ENCODE measurements around the gene KIRREL3. TPM values are rescaled to one million over a fixed set of nuclear protein-coding genes. Genes with fewer than 3 reads are reported as not detected.

The KIRREL3 gene
- total RNA-seq, 3 donors from 2014 or later = 0.32 to 0.33 TPM; not detected in 1

DNA sequence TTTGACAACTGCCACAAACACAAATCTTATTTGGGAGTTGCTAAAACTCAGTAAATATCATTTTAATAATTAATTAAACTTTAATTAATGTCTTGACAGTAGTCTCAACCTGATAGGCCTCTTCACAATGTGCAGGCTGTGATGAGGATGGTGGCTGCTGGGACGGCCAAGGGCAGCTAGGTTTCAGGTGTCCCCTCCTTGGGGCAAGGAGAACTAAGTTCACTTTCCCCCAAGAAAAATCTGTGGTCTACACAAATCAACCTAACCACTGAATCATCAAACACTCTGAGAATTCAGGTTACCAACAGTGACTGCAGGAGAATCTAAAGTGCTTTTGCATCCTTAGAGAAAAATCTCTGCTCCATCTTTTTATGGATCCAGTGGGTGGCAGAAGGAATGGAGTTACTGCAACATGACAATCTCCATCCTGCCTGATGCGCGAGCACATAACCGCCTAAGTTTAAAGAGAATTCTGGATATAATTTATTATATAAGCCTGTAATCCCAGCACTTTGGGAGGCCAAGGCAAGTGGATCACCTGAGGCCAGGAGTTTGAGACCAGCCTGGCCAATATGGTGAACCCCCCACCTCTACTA lies 289.7 kb downstream of the KIRREL3 start:
- H3K36me3 ChIP-seq = no peaks in the 10 kb centered on the region
- H3K4me3 ChIP-seq = no peak overlapping the region
- no peaks in the 10 kb centered on the region for H3K9me3 ChIP-seq
- peaks cover 0 to 9% of the 10 kb centered on the region in 2 donors for H3K27me3 ChIP-seq
- no peak overlapping the region for H3K27ac ChIP-seq
- DNase-seq (ENCODE audit: low spot score in 2 of 2) = no peak
- intact Hi-C loops (cut with DNase I; ENCODE audit: low total_unique reads) = no loop called here
- H3K4me1 ChIP-seq = no peaks in the 10 kb centered on the region
- TF ChIP-seq POLR2AphosphoS5 (IDR thresholded peaks at IDR 0.05) (no peak), CTCF (IDR thresholded peaks at IDR 0.05) (no peak), POLR2A (IDR thresholded peaks at IDR 0.05) (no peak)

- intact Hi-C loops (cut with DNase I; ENCODE audit: low total_unique reads) = no loop called here
Measured at GRCh38 chr11:126707498-126707897, 293.1 kb downstream of the KIRREL3 start.

DNA sequence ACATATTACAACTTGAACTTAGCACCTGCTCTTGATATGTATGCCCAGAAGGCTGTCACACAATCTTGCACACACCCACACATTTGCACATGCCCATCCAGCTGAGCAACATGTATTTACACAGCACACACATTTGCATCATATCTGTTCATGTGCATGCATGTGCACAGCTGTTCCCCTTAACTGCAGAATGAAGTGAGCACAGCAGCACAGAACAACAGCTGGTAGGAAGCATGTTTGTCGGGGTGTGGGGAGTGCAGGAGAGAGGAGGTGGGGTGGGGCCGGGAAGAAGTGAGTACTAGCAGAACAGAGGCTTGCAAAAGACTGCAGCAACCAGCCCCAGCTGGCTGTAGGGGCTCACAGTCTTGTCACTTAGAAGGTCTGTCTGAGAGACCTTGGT lies 296.5 kb downstream of the KIRREL3 start:
- Histone ChIP-seq H3K27ac (no peak overlapping the region), H3K36me3 (no peaks in the 10 kb centered on the region), H3K9me3 (no peaks in the 10 kb centered on the region), H3K4me1 (no peaks in the 10 kb centered on the region), H3K4me3 (no peak overlapping the region), H3K27me3 (no peaks in the 10 kb centered on the region)
- no peak for DNase-seq (ENCODE audit: low spot score in 2 of 2)
- no peak for TF ChIP-seq POLR2A (IDR thresholded peaks at IDR 0.05)
- TF ChIP-seq POLR2AphosphoS5 (IDR thresholded peaks at IDR 0.05) = no peak
- no peak for TF ChIP-seq CTCF (IDR thresholded peaks at IDR 0.05)
- intact Hi-C loops (cut with DNase I; ENCODE audit: low total_unique reads) = no loop called here

More at GRCh38 chr11:126707498-126707897, 293.1 kb downstream of the KIRREL3 start:
- TF ChIP-seq CTCF (IDR thresholded peaks at IDR 0.05) (no peak), POLR2A (IDR thresholded peaks at IDR 0.05) (no peak), POLR2AphosphoS5 (IDR thresholded peaks at IDR 0.05) (no peak)
- H3K9me3 ChIP-seq = no peaks in the 10 kb centered on the region
- no peaks in the 10 kb centered on the region for H3K36me3 ChIP-seq
- DNase-seq (ENCODE audit: low spot score in 2 of 2) = no peak
- H3K27ac ChIP-seq = no peak overlapping the region
- no peak overlapping the region for H3K4me3 ChIP-seq
- peaks cover 0 to 9% of the 10 kb centered on the region in 2 donors for H3K27me3 ChIP-seq
- no peaks in the 10 kb centered on the region for H3K4me1 ChIP-seq

- H3K4me3 ChIP-seq = no peak overlapping the region
- no peaks in the 10 kb centered on the region for H3K9me3 ChIP-seq
- DNase-seq (ENCODE audit: low spot score in 2 of 2) = no peak
- no peak for TF ChIP-seq POLR2A (IDR thresholded peaks at IDR 0.05)
- TF ChIP-seq POLR2AphosphoS5 (IDR thresholded peaks at IDR 0.05) = no peak
- TF ChIP-seq CTCF (IDR thresholded peaks at IDR 0.05) = no peak
- H3K4me1 ChIP-seq = no peaks in the 10 kb centered on the region
- H3K27me3 ChIP-seq = no peaks in the 10 kb centered on the region
- intact Hi-C loops (cut with DNase I; ENCODE audit: low total_unique reads) = no loop called here
- no peak overlapping the region for H3K27ac ChIP-seq
- H3K36me3 ChIP-seq = no peaks in the 10 kb centered on the region
Measured at GRCh38 chr11:126703662-126704061, 296.9 kb downstream of the KIRREL3 start.

DNA sequence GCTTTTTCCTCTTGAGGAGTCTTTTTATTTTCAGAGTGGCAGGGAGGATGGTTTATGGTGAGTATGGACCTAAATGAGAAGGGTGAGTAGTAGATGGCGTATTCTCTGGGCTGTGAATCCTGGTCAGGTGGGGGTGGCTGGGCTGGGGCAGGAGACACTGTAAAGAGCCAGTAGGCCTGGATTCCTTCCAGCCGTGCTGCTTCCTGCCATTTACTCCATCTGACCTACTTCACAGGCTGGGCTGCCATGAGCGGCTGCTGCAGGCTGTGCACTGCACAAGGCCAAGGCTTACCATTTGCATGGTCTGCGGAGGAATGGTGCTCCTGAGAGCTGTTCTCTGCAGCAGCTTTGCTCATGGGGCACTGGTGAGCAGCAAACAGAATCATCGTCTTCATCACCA lies 297.6 kb downstream of the KIRREL3 start:
- no peaks in the 10 kb centered on the region for H3K36me3 ChIP-seq
- H3K27me3 ChIP-seq = no peaks in the 10 kb centered on the region
- no peaks in the 10 kb centered on the region for H3K4me1 ChIP-seq
- H3K27ac ChIP-seq = no peak overlapping the region
- no peak overlapping the region for H3K4me3 ChIP-seq
- no peak for DNase-seq (ENCODE audit: low spot score in 2 of 2)
- intact Hi-C loops (cut with DNase I; ENCODE audit: low total_unique reads) = no loop called here
- no peaks in the 10 kb centered on the region for H3K9me3 ChIP-seq
- no peak for TF ChIP-seq CTCF (IDR thresholded peaks at IDR 0.05)
- TF ChIP-seq POLR2A (IDR thresholded peaks at IDR 0.05) = no peak
- no peak for TF ChIP-seq POLR2AphosphoS5 (IDR thresholded peaks at IDR 0.05)
